ENCODE measurements around the gene FN3KRP.

Gene FN3KRP

DNA sequence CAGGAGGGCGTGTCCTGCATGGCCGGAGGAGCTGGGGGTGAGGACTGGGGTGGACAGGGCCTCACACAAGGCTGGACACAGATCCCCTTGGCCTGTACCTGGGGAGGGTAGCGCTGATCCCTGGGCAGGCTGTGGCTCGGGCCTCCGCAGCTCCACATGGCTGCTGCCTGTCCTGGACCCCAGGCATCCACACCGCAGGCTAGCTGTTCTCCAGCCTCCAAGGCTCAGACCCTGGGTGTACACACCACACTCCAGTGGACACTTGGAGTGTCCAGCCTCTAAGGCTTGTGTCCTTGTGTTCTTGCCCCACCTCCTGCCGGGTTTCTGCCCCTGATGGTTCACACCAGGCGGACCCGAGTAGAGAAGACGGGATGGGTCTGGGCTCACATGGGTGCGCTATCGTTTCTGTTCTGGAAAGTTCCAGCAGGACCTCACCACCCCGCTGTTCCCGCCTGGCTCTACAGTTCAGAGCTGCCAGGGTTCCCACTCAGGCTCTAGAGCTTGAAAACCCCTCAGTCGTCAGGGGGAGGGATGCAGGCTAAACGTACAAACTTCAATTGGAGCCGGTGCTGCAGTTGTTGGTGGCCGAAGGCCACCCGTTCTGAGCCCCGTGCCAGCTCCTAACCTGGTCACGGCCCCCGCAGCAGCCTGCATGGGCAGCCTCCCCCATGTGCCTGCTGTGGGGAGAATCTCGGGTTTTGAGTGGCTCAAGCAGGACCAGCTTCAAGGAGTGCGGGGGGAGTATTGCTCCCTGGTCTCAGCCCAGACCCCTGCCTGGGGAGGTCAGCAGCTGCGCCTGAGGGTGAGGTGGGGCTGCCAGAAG is 6.6 kb upstream of the FN3KRP start:
- DNase-seq (ENCODE audit: low spot score): no peak

DNA sequence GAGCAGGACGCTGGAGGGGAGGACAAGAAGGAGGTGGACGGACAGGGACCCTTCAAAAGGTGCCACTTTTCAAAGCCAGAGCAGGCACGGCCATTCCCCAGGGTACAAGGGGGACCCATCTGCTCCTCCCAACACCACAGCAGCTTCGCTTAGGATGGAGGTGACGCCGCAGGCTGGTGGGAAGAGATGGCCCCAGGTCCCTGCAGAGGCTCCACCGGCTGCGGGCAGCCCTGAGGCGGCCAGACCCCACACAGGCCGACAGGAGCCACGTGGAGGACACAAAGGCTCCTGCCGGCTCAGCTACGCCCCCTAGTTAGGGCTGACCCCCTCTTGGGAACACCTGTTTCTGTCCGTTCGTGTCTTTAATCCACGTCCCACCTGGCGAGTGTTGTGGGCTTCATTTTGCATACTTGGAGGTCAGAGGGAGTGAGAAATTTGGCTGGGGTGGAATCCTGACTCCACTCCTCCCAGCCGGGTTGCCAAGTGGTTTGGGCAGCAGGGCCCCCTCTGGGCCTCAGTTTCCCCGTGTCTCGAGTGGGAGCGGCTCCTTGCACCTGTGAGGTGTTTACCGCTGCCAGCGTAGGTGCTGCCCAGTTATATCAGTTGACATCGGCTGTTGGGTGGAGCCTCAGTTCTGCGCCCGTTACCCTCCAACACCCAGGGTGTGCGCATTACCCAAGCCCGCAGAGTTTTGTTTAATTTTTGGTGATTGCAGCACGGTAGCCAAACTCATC is 5.8 kb upstream of the FN3KRP start:
- no peak for DNase-seq (ENCODE audit: low spot score)

DNA sequence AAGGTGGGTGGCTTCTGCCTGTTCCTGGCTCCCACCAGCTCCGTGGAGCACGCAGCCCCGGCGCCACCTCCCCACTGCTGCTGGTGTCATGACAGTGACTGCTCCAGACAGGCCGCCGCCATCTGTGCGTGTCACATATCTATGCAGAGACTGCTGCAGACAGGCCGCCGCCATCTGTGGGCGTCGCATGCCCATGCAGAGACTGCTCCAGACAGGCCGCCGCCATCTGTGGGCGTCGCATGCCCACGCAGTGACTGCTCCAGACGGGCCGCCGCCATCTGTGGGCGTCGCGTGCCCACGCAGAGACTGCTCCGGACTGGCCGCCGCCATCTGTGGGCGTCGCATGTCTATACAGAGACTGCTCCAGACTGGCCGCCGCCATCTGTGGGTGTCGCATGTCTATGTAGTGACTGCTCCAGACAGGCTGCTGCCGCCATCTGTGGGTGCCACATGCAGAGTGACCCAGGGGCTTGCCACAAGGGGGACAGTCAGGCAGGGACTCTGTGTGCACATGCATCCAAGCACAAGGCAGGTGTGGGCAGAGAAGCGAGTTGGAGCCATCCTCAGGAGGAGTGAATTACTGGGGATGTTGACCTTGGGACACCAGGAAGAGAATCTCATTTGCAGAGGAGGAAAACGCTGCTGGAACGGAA is 3.3 kb upstream of the FN3KRP start:
- DNase-seq (ENCODE audit: low spot score): no peak

DNA sequence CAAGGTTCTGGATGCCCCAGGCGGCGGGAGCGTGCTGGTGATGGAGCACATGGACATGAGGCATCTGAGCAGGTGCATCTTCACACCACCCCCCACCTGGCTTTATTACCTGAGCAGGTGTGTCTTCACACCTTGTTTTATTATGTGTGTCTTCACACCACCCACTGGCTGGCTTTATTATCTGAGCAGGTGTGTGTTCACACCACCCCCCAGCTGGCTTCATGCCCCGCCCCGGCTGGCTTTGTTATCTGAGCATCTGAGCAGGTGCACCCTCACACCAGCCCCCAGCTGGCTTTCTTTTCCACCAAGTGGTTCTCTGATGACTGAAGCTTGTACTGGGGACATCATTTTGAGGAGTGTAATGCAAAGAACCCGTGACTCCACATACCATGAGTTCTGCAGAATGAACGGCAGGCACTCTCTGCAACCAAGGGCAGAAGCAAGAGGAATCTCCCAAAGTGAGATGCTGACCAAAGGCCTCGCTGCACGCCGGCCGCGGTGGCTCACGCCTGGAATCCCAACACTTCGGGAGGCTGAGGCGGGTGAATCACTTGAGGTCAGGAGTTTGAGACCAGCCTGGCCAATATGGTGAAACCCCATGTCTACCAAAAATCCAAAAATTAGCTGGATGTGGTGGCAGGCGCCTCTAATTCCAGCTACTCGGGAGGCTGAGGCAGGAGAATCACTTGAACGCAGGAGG is 2.6 kb downstream of the FN3KRP start:
- DNase-seq (ENCODE audit: low spot score): no peak

DNA sequence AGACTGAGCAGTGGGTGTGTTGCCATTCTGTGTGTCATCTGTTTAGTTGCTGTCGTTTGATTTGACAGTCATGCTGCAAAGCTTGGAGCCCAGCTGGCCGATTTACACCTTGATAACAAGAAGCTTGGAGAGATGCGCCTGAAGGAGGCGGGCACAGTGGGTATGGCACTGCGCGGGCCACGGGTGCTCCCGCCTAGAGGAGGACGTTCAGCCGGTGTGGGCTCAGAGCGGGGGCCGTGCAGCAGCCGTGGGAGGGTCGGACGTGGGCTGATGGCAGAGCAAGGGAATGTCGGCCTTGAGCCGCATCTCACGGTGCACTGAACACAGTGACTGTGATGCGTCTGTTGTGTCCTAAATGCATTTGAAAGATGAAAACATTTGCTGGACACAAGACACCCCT is 3.7 kb downstream of the FN3KRP start:
- no peak for DNase-seq (ENCODE audit: low spot score)

DNA sequence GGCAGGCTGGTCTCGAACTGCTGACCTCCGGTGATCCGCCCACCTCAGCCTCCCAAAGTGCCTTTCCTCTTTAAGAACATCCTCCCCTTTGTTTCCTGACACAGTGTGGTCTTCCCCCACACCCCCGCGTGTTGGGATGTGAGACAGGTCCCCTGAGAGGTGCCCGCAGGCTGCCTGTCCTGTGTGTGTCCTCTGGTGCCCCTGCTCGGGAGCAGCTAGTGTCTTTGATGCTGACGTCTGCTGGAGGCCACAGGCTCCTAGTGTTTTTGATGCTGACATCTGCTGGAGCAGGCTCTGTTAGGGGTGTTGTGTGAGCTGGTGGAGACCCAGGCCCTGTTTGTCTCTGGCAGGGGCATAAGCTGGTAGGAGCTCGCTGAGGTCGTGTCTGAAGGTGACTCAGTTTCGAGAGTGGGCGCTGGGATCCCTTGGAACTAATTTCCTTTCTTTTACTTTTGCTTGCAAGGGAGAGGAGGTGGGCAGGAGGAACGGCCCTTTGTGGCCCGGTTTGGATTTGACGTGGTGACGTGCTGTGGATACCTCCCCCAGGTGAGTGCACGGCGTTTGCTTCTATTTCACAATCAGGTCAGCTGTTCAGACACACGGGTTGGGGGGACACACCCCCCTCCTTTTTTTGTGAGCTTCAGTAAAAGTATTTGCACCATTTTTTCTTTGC is 6.0 kb downstream of the FN3KRP start:
- no peak for DNase-seq (ENCODE audit: low spot score)

DNA sequence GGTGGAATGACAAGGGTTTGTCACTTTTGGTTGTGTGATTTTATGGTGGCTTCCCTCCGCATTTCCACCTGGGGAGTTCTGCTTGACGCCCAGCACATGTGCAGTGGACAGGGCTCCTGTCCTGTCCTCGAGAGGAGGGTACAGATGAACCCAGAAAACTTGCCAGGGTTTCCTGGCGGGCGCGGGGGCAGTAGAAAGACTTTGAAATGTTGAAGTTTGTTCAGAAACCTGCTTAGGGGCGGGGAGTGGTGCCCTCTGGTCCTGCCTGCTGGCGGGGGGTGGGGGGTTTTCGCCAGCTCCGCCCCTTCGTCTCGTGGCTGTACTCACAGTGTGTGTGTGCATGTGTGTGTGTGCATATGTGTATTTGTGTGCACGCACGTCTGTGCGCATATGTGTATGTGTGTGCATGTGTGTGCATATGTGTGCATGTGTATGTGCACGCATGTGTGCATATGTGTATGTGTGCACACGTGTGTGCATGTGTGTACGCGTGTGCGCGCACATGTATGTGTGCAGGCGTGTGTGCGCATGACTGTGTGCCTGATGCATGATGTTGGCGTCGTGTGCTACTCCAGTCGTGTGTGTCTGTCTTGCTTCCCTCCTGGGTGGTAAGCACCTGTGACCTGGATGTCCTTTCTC is 6.8 kb downstream of the FN3KRP start:
- no peak for DNase-seq (ENCODE audit: low spot score)

DNA sequence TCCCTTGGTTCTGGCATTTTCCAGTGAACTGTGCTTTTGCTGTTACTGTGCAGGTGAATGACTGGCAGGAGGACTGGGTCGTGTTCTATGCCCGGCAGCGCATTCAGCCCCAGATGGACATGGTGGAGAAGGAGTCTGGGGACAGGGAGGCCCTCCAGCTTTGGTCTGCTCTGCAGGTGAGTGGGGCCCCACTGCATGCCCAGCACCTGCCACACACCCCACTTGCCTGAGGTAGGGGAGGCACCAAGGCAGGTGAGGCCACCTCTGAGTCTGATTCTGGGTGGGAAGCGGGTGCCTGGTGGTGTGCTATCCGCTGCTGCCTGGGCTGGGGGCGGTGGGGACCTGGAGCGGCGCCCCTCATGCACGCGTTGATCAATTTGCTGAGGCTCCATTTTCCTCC is 9.9 kb downstream of the FN3KRP start:
- no peak for DNase-seq (ENCODE audit: low spot score)

DNA sequence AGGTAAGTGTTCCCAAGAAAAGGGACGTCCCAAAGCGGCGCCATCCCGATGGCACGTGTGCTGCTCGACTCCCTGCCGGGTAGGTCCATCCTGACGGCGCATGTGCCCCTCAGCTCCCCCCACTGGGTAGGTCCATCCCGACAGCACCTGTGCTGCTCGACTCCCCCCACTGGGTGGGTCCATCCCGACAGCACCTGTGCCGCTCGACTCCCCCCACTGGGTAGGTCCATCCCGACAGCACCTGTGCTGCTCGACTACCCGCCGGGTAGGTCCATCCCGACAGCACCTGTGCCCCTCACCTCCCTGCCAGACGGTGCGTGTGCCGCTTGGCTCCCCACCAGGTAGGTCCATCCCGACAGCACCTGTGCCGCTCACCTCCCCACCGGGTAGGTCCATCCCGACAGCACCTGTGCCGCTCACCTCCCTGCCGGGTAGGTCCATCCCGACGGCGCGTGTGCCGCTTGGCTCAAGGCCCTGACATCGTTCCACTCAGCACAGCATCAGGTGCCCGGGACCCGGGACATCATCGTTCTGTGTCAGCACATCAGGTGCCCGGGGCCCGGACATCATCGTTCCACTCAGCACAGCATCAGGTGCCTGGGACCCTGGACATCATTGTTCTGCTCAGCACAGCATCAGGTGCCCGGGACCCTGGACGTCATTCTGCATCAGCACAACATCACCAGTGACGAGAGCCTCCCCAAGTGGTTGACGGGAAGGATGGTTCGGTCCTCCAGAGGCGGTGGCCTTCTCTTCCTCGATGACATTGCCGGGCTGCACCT is 13.2 kb downstream of the FN3KRP start:
- no peak for DNase-seq (ENCODE audit: low spot score)

DNA sequence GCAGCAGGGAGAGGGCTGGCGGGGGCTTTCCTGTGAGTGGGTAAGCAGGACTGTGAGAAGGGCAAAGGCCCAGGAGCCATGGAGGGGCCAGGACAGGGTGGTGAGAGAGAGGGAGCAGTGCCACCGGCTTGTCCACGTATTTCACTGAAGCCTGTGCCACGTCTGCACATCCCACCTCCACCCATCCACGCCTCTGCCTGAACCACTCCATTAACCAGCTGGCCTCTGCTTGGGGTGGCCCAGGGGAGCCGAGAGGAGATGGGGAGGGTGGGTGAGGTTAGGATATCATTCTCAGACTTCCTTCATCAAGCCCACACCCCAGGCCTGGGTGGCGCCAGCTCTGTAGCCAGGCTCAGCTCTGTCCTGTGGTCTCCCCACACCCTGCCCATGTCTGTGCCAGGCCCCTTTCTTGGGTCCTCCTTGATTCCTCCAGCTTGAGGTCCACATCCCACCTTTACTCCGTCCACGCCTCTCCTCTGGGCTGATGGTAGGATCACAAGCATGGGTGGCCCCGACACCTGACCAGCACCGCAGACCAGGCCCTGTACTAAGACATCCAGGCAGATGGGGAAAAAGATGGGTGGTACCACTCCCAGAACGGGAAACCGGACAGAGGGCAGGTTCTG is 15.7 kb downstream of the FN3KRP start:
- DNase-seq (ENCODE audit: low spot score): no peak

DNA sequence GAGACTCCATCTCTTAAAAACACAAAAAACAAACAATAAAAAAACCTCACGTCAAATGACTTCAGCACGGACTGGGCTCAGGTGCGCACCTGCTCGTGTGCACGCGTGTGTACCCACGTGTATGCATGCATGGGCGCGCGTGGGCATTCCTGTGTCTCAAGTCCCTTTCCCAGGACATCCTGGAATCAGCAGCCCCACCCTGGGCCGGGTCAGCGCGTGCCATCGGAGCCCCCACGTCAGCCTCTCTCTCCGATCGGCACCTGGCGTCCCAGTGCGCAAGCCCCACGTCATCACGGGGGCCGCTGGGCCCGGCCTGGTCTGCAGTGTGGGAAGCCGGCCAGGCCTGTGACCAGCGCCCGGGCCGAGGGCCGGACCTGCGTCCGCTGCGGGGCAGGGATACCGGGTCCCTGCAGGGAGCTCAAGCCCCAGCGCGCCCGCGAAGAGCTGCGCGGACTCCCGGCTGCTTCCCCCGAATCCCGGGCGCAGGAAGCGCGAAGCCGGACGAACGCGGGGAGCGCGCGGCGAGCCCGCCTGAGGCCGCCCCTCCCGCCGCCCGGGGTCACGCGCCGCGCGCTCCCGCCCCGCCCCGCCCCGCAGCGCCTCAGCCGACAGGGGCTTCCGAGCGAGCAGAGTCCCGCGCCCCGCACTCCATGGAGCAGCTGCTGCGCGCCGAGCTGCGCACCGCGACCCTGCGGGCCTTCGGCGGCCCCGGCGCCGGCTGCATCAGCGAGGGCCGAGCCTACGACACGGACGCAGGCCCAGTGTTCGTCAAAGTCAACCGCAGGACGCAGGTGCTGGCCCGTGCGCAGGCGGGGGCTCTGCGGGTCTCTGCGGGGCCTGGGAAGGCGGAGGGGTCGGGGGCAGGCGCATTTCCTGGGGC is 18.7 kb downstream of the FN3KRP start, which contains the start of gene FN3K:
Gene FN3K (plus strand): TSS at position 629 of the 880 bp plus-strand sequence. CDS start 22 bp downstream, at position 651.
- DNase-seq (ENCODE audit: low spot score): peak; percentile 56

DNA sequence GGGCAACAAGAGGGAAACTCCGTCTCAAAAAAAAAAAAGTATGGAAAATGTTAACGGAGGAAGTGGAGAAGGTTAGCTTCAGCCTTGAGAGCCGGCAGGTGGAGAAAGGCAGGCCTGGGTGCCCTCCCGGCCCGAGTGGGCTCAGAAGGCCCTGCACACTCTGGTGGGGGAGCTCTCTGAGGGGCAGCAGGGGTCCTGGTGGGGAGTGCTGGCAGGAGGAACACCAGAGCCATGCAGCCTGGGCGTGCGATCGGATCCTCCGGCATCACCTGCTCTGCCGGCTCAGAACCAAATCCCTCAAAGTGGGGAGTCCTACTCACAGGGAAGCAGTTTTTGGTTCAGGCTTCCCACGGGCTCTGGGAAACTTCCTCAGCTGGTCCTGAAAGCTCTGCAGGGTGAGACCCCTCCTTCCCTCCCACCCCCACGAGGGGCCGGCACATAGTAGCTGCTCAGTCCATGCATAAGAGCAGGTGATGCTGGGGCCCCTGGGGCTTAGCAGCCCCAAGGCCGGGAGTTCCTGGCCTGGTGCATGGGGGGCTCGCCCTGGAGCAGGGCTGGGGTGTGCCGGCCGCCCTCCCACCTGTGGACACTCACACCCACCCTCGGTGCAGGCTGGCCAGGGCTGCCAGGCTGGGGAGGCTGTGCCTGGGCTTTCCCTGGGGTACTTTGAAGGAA is 20.1 kb downstream of the FN3KRP start:
- no peak for DNase-seq (ENCODE audit: low spot score)

DNA sequence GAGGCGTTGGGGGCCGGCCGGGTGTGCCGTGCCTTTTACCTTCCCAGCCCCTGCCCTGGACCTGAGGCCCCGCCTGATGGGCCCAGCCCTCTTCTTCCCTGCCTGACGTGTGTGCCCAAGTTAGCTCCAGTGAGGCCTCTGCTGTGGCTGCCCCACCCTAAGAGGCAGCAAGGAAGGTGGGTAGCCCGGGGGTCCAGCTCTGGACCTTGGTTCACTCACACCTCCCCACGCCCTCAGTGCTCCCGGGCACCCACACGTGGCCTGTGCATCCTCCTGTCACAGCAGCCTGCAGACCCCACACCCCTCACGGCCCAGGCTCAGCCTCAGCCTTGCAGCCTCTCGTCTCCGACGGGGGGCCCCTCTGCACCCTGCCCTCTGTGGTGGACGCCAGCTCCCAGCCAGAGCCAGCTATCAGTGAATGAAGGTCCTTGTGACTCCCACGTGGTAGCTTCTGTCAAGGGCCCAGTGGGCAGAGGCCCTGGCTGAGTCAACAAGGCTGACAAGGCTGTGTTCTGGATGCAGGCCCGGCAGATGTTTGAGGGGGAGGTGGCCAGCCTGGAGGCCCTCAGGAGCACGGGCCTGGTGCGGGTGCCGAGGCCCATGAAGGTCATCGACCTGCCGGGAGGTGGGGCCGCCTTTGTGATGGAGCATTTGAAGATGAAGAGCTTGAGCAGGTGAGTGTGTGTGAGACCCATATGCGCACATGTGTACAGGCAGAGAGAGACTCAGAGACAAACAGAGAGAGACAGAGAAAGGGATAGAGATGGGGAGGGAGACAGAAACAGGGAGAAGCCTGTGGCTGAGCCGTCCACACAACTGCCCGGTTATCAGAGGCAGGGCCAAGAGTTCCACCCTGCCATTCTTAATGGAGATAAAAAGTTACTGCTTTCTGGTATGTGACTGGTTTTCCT is 21.7 kb downstream of the FN3KRP start:
- peak; percentile 85 for DNase-seq (ENCODE audit: low spot score)

DNA sequence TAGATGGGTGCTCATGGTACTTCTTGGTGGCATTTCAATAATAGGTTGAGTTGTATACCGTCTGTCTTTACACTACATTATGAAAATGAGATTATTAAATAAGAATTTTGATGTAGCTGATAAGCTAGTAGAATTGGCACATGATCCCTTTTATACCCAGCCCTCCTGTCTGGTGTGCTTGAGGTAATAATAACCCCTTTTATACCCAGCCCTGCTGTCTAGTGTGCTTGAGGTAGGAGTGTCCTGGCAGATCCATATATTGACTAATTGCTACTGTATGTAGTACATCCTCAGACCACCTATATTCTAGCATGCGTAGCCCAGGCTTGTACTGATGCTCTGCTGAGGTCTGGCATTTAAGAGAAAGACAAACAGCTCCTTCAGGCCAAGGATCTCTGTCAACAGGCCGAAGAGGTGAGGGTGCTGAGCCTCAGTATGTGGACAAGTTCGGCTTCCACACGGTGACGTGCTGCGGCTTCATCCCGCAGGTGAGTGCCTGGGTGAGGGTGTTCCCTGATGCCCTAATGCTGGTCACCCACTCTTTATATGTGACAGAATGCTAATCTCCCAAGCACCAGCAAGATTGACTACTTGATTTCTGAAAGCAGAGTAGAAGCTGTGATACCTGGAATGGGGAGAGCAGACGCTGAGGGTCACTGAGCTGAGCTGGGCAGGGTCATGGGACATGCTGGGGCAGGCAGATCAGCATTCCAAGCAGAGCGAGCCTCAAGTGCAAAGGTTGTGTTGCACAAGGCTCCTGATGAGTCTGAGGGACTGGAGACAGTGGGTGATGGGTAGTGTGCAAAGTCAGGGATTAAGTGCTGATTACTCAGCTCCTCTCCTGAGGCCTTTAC is 24.6 kb downstream of the FN3KRP start:
- DNase-seq (ENCODE audit: low spot score): peak; percentile 41

DNA sequence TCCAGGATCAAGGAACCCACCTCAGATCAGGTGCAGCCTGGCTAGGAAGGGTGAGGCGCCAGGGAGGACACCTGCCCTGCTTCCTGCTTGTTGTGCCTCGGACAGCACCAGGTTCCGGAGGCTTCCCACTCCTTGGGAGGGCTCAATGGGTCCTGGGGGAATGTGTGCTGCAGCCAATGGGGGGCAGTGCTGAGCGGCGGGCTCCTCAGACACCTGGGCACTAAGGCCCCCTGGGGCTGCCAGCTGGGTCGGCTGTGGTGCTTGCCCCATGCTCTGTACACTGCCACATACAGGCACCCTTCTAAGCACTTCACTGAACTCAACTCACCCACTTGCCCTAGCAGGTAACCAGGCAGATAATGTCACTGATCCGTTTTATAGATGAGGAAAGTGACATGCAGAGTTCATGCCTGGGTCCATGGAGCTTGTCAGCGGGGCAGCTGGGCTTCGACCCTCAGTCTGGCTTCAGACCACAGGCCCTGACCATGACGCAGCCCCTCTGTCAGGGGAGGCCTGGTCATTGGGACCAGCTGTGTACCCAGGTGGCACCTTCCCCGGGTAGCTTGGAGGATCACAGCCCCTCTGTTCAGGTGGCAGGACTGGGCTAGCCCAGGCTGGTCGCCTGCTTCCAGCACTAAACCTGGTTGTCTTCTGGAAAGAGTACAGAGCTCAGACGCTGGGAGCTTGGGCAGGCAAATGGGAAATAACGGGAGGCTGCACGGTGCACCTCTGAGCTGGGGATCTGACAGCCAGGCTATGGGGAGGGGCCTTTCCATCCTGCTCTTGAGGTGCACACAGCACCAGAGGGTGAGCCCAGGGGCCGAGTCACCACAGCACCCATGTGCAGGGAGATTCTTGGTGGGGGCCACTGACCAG is 27.1 kb downstream of the FN3KRP start:
- no peak for DNase-seq (ENCODE audit: low spot score)
